ENCODE data around the gene DDX49.
A peak's percentile ranks its signal among the peaks of the same experiment; 100 is the strongest.

Gene DDX49
- 25.5 to 123 (median 52.7) reads per million in 9 experiments for total RNA-seq

DNA sequence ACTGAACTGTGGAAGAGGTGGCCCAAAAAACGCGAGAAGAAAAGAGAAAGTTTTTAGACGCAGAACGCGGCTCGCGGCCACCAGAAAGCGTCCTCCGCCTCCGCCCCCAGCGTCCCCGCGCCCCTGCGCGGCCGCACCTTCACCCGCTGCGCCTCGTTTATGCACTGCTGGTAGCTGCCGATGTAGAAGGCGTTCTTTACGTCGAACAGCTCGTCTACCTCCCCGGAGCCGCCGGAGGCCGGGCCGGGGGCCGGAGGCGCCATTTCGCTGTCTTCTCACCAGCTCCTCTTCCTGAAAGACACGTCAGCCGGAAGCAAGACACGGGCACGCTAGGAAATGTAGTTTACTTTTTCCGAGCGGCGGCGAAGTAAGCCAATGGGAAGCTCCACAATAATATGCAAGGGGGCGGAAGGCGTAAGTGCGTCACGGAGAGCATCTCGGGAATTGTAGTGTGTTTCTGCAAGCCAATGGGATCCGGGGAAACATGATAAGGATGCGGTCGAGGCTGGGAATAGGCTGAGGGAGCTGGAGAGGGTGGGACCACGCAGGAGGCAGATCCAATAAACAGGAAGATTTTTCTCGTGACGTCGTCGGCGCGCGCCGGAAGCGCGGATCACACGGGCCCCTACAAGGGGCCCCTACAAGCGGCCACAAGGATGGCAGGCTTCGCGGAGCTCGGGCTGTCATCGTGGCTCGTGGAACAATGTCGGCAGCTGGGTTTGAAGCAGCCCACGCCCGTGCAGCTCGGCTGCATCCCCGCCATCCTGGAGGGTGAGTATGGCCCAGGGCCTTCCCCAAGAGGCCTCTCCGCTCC is at the start of gene DDX49, which contains the start of gene COPE:
DDX49 (plus strand) TSS at position 630 of the 814 bp plus-strand sequence; CDS start at position 657, 27 bp downstream.
COPE (minus strand) TSS at position 302 of the 814 bp plus-strand sequence; CDS start at position 263, 39 bp downstream.
- Mint-ChIP-seq H3K27ac (peak within 1 kb of the TSS; percentile 93 to 94), H3K4me3 (peak within 1 kb of the TSS; percentile 89), H3K9me3 (no peaks in the 10 kb centered on the region), H3K27me3 (no peaks in the 10 kb centered on the region), H3K36me3 (ENCODE audit: insufficient read depth) (peaks cover 72% of the 10 kb centered on the region), H3K4me1 (ENCODE audit: low read depth in 2 of 2) (peaks cover 30 to 32% of the 10 kb centered on the region in 2 donors)
- peak; percentile 89 for ATAC-seq (replicated peaks)
- DNase-seq = peak; percentile 96 to 97 (median 97)

DNA sequence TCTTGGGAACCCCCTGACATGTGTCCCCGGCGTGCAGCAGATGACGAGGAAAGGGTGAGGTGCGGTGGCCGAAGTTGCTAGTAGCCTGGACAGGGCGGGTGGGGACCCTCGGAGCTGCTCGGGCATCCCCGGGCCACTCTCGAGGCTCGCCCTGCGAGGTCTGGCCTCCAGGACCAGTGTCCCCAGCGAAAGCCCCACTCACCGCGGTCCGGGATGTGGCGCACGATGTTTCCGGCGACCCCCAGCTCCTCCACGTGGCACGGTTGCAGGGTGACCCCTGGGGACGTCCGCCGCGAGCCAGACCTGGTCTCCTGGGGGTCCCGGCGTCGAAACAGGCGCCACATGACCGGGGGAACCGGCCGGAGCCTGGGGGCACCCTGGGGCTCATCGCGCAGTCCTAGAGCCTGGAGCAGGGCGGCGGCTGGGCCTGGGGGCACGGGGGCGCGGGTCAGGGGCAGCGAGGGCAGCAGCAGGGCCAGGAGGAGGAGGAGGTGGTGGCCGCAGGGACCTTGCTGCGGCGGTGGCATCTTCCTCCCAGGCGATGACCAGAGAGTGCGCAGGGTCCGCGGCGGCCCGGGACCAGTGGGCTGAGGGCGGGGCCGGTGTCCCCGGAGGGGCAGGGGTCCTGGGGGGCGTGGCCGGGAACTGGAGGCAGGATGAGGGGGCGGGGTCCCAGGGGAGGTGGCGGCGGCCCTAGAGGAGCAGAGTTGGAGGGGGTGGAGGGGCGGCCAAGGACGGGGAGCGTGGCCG is 49.6 kb upstream of the DDX49 start:
- DNase-seq (no peak), ATAC-seq (replicated peaks) (no peak)
- H3K4me3 Mint-ChIP-seq = no peak overlapping the region
- peaks cover 26% of the 10 kb centered on the region for H3K36me3 Mint-ChIP-seq (ENCODE audit: insufficient read depth)
- H3K9me3 Mint-ChIP-seq = no peaks in the 10 kb centered on the region
- H3K27ac Mint-ChIP-seq = no peak overlapping the region
- H3K4me1 Mint-ChIP-seq (ENCODE audit: low read depth in 2 of 2) = peaks cover 6 to 8% of the 10 kb centered on the region in 2 donors
- H3K27me3 Mint-ChIP-seq = peaks cover 0 to 9% of the 10 kb centered on the region in 2 donors

DNA sequence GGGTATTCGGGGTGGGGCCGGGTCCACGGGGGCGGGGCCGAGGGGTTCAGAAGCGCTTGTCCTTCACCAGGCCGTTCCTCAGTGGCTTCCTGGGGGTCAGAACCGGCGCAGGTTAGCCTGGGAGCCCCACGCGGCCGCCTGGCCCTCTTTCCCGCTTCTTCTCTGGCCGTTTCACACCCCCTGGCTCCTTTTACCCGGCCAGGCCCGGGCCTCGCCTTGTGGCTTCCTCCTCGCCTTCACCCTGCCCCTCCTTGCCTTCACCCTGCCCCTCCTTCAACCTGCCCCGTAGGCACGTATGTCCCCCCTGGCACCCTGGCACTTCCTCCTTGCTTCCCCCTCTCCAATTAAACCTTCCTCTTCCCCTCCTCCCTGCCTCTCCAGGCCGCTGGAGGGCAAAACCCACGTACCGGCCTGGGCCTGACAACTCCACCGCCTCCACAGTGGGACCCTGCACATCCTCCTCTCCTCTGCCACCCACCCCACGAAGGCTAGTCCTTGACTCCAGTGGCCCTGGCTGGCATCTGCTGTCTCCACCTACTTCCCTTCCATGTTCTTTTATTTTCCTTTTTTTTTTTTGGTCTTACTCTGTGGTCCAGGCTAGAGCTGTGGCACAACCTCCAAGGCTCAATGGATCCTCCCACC is 48.9 kb upstream of the DDX49 start:
- Mint-ChIP-seq H3K27me3 (peaks cover 0 to 9% of the 10 kb centered on the region in 2 donors), H3K36me3 (ENCODE audit: insufficient read depth) (peaks cover 19% of the 10 kb centered on the region), H3K9me3 (no peaks in the 10 kb centered on the region), H3K4me1 (ENCODE audit: low read depth in 2 of 2) (peaks cover 6 to 8% of the 10 kb centered on the region in 2 donors), H3K27ac (peak overlapping the region; percentile 75 to 85), H3K4me3 (peak overlapping the region; percentile 63 to 69)
- DNase-seq (no peak), ATAC-seq (replicated peaks) (no peak)

- Mint-ChIP-seq H3K27me3 (peaks cover 0 to 9% of the 10 kb centered on the region in 2 donors), H3K36me3 (ENCODE audit: insufficient read depth) (peaks cover 10% of the 10 kb centered on the region), H3K27ac (no peak overlapping the region), H3K9me3 (no peaks in the 10 kb centered on the region), H3K4me1 (ENCODE audit: low read depth in 2 of 2) (peaks cover 4 to 6% of the 10 kb centered on the region in 2 donors), H3K4me3 (peak overlapping the region in 1 of 2 donors; percentile 63)
- ATAC-seq (replicated peaks) = no peak
- no peak for DNase-seq
These were observed 48.0 kb upstream of the DDX49 start for GRCh38 chr19:18871543-18871942.

GRCh38 chr19:18875726-18876125 is 43.8 kb upstream of the DDX49 start:
- H3K4me3 Mint-ChIP-seq = no peak overlapping the region
- peaks cover 4 to 5% of the 10 kb centered on the region in 2 donors for H3K4me1 Mint-ChIP-seq (ENCODE audit: low read depth in 2 of 2)
- no peaks in the 10 kb centered on the region for H3K36me3 Mint-ChIP-seq (ENCODE audit: insufficient read depth)
- ATAC-seq (replicated peaks) = no peak
- H3K9me3 Mint-ChIP-seq = no peaks in the 10 kb centered on the region
- no peak overlapping the region for H3K27ac Mint-ChIP-seq
- peaks cover 0 to 6% of the 10 kb centered on the region in 2 donors for H3K27me3 Mint-ChIP-seq
- DNase-seq = no peak

GRCh38 chr19:18876865-18877264 is 42.6 kb upstream of the DDX49 start:
- H3K36me3 Mint-ChIP-seq (ENCODE audit: insufficient read depth) = no peaks in the 10 kb centered on the region
- H3K4me3 Mint-ChIP-seq = no peak overlapping the region
- H3K27ac Mint-ChIP-seq = no peak overlapping the region
- H3K9me3 Mint-ChIP-seq = no peaks in the 10 kb centered on the region
- ATAC-seq (replicated peaks) (no peak), DNase-seq (no peak)
- H3K27me3 Mint-ChIP-seq = no peaks in the 10 kb centered on the region
- peaks cover 0 to 2% of the 10 kb centered on the region in 2 donors for H3K4me1 Mint-ChIP-seq (ENCODE audit: low read depth in 2 of 2)

GRCh38 chr19:18878058-18878797 is 41.3 kb upstream of the DDX49 start:
- H3K27ac Mint-ChIP-seq = peak overlapping the region in 1 of 2 donors; percentile 57
- no peaks in the 10 kb centered on the region for H3K9me3 Mint-ChIP-seq
- ATAC-seq (replicated peaks) = no peak
- no peaks in the 10 kb centered on the region for H3K27me3 Mint-ChIP-seq
- H3K4me3 Mint-ChIP-seq = no peak overlapping the region
- H3K36me3 Mint-ChIP-seq (ENCODE audit: insufficient read depth) = no peaks in the 10 kb centered on the region
- peaks cover 0 to 2% of the 10 kb centered on the region in 2 donors for H3K4me1 Mint-ChIP-seq (ENCODE audit: low read depth in 2 of 2)
- DNase-seq = no peak

DNA sequence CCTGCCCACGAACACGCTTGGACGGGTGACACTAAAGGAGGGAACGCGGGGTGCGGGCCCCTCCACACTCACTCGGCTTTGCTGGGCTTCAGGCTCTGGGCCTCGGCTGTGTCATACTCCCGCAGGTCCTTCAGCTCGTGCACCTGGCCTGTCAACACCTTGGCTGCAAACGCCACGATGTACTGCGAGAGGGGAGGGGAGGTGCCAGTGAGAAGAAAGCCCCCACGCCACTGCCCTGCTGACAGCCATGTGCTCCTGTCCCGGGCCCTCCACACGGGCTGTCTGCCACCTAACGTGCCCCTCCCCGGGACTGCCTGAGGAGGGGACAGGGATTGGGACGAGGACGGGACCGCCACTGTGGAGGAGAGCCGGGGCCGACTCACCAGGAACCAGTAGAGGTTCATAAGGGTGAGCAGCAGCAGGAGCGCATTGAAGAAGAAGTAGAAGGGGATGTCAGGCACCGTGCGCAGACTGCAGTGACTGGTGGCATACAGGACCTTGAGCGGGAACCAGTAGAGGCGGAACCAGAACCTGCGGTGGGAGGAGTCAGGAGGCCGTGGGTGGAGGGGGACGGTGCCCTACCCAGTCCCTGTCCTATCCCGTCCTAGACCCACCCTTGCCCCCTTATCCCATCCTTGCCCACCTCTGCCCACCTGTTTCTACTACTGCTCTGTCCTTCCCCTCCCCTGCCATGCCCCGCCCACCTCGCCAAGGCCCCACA is 40.5 kb upstream of the DDX49 start:
- H3K36me3 Mint-ChIP-seq (ENCODE audit: insufficient read depth) = no peaks in the 10 kb centered on the region
- H3K27ac Mint-ChIP-seq = peak overlapping the region in 1 of 2 donors; percentile 57
- no peaks in the 10 kb centered on the region for H3K27me3 Mint-ChIP-seq
- H3K4me1 Mint-ChIP-seq (ENCODE audit: low read depth in 2 of 2) = peaks cover 0 to 5% of the 10 kb centered on the region in 2 donors
- no peak overlapping the region for H3K4me3 Mint-ChIP-seq
- DNase-seq (no peak), ATAC-seq (replicated peaks) (no peak)
- H3K9me3 Mint-ChIP-seq = no peaks in the 10 kb centered on the region

- Mint-ChIP-seq H3K4me1 (ENCODE audit: low read depth in 2 of 2) (peaks cover 0 to 5% of the 10 kb centered on the region in 2 donors), H3K9me3 (no peaks in the 10 kb centered on the region), H3K27ac (peak overlapping the region in 1 of 2 donors; percentile 41), H3K27me3 (no peaks in the 10 kb centered on the region), H3K4me3 (no peak overlapping the region), H3K36me3 (ENCODE audit: insufficient read depth) (no peaks in the 10 kb centered on the region)
- ATAC-seq (replicated peaks) (peak; percentile 66), DNase-seq (no peak)
These were observed 39.7 kb upstream of the DDX49 start for GRCh38 chr19:18879579-18880373.

DNA sequence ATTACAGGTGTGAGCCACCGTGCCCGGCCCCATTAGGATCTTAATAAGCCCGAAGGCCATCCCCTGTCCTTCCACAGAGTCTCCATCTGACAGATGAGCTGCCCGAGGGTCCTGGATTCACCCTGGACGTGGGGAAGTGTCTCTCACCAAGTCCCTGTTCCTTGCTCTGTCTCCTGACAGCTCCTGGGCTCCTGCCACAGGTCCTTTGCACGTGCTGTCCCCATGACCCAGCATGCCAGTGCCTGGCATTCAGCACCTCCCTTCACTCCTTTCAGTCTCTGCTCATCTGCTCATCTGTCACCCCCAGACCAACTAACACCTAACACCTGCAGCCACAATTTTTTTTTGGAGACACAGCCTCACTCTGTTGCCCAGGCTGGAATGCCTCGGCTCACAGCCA is 38.0 kb upstream of the DDX49 start:
- H3K4me3 Mint-ChIP-seq = no peak overlapping the region
- H3K36me3 Mint-ChIP-seq (ENCODE audit: insufficient read depth) = no peaks in the 10 kb centered on the region

GRCh38 chr19:18883526-18884304 is 35.8 kb upstream of the DDX49 start:
- DNase-seq (no peak), ATAC-seq (replicated peaks) (no peak)
- Mint-ChIP-seq H3K27me3 (peaks cover 9 to 10% of the 10 kb centered on the region in 2 donors), H3K9me3 (no peaks in the 10 kb centered on the region), H3K4me1 (ENCODE audit: low read depth in 2 of 2) (peaks cover 0 to 5% of the 10 kb centered on the region in 2 donors), H3K27ac (no peak overlapping the region), H3K4me3 (no peak overlapping the region), H3K36me3 (ENCODE audit: insufficient read depth) (no peaks in the 10 kb centered on the region)

More for the DNA sequence above, 38.0 kb upstream of the DDX49 start:
- ATAC-seq (replicated peaks) = no peak
- Mint-ChIP-seq H3K27ac (peak overlapping the region in 1 of 2 donors; percentile 69), H3K9me3 (no peaks in the 10 kb centered on the region), H3K4me1 (ENCODE audit: low read depth in 2 of 2) (peaks cover 0 to 5% of the 10 kb centered on the region in 2 donors), H3K27me3 (peaks cover under 1 to 2% of the 10 kb centered on the region in 2 donors)
- DNase-seq = no peak

Measured in effector memory CD8-positive, alpha-beta T cell (primary cell).